ENCODE results near the gene MYO1B.

MYO1B gene

DNA sequence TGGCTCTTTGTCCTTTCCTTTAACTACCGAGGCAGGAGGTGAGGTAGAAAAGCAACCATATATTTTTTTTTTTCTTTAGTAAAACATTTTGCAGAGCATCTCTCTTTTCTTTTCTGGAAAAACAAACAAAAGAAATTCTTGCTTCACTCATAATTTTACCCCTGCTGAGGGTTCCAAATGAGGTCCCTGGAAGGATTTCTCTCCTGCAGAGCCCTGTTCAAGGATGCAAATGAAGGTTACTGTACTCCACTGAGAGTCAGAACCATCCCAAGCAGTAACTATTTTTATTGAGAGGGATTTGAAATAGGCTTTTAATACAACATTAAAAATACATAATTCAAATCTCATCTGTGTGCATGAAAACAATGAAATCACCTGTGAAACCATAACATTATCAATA, 19.5 kb upstream of the MYO1B start:
- no peaks in the 10 kb centered on the region for H3K4me1 ChIP-seq (ENCODE audit: insufficient read depth, insufficient read length)
- no peak for DNase-seq (ENCODE audit: low read depth, low spot score)
- H3K9me3 ChIP-seq (ENCODE audit: insufficient read depth, low read length) = no peaks in the 10 kb centered on the region
- H3K9ac ChIP-seq (ENCODE audit: insufficient read length, low read depth) = no peak overlapping the region
- TF ChIP-seq ZNF274 (IDR thresholded peaks at IDR 0.05; ENCODE audit: low read depth, low read length) (no peak), SUZ12 (IDR thresholded peaks at IDR 0.05; ENCODE audit: extremely low read depth, insufficient read depth, insufficient read length) (no peak), YY1 (IDR thresholded peaks at IDR 0.05; ENCODE audit: insufficient read depth, insufficient read length) (no peak)
- no peaks in the 10 kb centered on the region for H3K27me3 ChIP-seq (ENCODE audit: insufficient read depth, insufficient read length)
- no peak overlapping the region for H3K4me3 ChIP-seq (ENCODE audit: insufficient read length, low read depth)
- no peaks in the 10 kb centered on the region for H3K36me3 ChIP-seq (ENCODE audit: insufficient read depth, insufficient read length, low read length)

DNA sequence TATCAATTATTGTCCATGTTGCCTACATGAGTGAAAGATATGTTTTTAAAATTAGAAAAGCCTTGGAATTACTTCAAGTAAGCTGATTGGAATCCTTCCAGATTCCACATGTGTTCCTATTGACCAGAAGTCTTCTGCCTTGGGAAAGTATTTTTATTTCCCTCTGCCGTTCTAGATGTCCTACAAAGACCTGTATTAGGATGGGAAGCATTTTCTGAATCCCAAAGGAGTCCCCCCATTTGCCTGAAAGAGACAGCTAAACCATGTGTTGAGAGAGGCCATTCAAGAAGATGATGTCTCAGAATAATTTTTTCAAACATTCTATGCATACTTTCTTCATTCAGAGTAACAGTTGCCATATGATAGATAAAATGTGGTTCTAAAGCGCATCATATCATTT, 19.0 kb upstream of the MYO1B start:
- Histone ChIP-seq H3K9me3 (ENCODE audit: insufficient read depth, low read length) (no peaks in the 10 kb centered on the region), H3K27me3 (ENCODE audit: insufficient read depth, insufficient read length) (no peaks in the 10 kb centered on the region), H3K9ac (ENCODE audit: insufficient read length, low read depth) (no peak overlapping the region), H3K4me1 (ENCODE audit: insufficient read depth, insufficient read length) (no peaks in the 10 kb centered on the region), H3K4me3 (ENCODE audit: insufficient read length, low read depth) (no peak overlapping the region), H3K36me3 (ENCODE audit: insufficient read depth, insufficient read length, low read length) (no peaks in the 10 kb centered on the region)
- no peak for TF ChIP-seq SUZ12 (IDR thresholded peaks at IDR 0.05; ENCODE audit: extremely low read depth, insufficient read depth, insufficient read length)
- no peak for TF ChIP-seq YY1 (IDR thresholded peaks at IDR 0.05; ENCODE audit: insufficient read depth, insufficient read length)
- TF ChIP-seq ZNF274 (IDR thresholded peaks at IDR 0.05; ENCODE audit: low read depth, low read length) = no peak
- no peak for DNase-seq (ENCODE audit: low read depth, low spot score)

DNA sequence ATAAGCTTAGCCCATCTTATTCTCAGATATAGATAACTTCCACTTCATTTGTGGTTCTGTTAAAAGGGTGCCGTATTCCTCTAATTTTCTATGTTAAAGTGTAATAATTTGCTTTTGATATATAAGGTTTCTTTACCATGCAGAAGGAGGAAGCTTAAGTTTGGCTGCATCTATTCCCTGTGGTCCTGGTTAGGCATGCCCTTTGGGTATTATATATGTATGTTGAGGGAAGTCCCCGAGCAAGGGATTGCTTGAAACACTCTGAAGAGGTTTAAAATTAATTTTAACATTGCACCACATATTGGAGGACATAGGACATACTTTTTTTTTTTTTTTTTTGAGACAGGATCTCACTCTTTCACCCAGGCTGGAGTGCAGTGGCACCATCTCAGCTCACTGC, 16.9 kb upstream of the MYO1B start:
- H3K4me3 ChIP-seq (ENCODE audit: insufficient read length, low read depth) = no peak overlapping the region
- H3K4me1 ChIP-seq (ENCODE audit: insufficient read depth, insufficient read length) = no peaks in the 10 kb centered on the region
- no peaks in the 10 kb centered on the region for H3K27me3 ChIP-seq (ENCODE audit: insufficient read depth, insufficient read length)
- H3K9ac ChIP-seq (ENCODE audit: insufficient read length, low read depth) = no peak overlapping the region
- no peaks in the 10 kb centered on the region for H3K36me3 ChIP-seq (ENCODE audit: insufficient read depth, insufficient read length, low read length)
- DNase-seq (ENCODE audit: low read depth, low spot score) = no peak
- no peak for TF ChIP-seq YY1 (IDR thresholded peaks at IDR 0.05; ENCODE audit: insufficient read depth, insufficient read length)
- TF ChIP-seq SUZ12 (IDR thresholded peaks at IDR 0.05; ENCODE audit: extremely low read depth, insufficient read depth, insufficient read length) = no peak
- TF ChIP-seq ZNF274 (IDR thresholded peaks at IDR 0.05; ENCODE audit: low read depth, low read length) = no peak
- no peaks in the 10 kb centered on the region for H3K9me3 ChIP-seq (ENCODE audit: insufficient read depth, low read length)

DNA sequence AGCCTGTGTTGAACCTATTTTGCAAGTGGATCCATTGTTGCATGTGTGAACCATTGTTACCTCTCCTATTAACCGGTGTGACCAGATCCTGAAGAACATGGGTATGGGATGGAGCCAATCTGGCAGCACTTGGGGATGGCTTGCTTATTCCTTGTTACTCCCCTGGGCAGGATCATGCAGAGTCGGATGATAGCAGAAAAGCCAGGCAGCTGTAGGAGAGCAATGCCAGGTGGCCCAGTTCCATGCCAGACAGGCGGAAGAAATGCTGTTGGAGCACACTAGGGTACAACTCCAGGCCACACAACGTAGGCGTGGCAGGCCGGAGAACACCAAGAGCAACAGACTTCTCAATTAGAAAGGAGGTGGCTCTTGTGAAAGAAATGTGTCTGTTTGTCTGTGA, 16.3 kb upstream of the MYO1B start:
- H3K4me1 ChIP-seq (ENCODE audit: insufficient read depth, insufficient read length) = no peaks in the 10 kb centered on the region
- DNase-seq (ENCODE audit: low read depth, low spot score) = no peak
- no peaks in the 10 kb centered on the region for H3K27me3 ChIP-seq (ENCODE audit: insufficient read depth, insufficient read length)
- no peaks in the 10 kb centered on the region for H3K36me3 ChIP-seq (ENCODE audit: insufficient read depth, insufficient read length, low read length)
- no peak for TF ChIP-seq YY1 (IDR thresholded peaks at IDR 0.05; ENCODE audit: insufficient read depth, insufficient read length)
- TF ChIP-seq ZNF274 (IDR thresholded peaks at IDR 0.05; ENCODE audit: low read depth, low read length) = no peak
- no peak for TF ChIP-seq SUZ12 (IDR thresholded peaks at IDR 0.05; ENCODE audit: extremely low read depth, insufficient read depth, insufficient read length)
- H3K4me3 ChIP-seq (ENCODE audit: insufficient read length, low read depth) = no peak overlapping the region
- no peaks in the 10 kb centered on the region for H3K9me3 ChIP-seq (ENCODE audit: insufficient read depth, low read length)
- H3K9ac ChIP-seq (ENCODE audit: insufficient read length, low read depth) = no peak overlapping the region

GRCh38 chr2:191230174-191230573, 15.0 kb upstream of the MYO1B start:
- Histone ChIP-seq H3K9me3 (ENCODE audit: insufficient read depth, low read length) (no peaks in the 10 kb centered on the region), H3K9ac (ENCODE audit: insufficient read length, low read depth) (no peak overlapping the region), H3K27me3 (ENCODE audit: insufficient read depth, insufficient read length) (no peaks in the 10 kb centered on the region), H3K36me3 (ENCODE audit: insufficient read depth, insufficient read length, low read length) (no peaks in the 10 kb centered on the region), H3K4me3 (ENCODE audit: insufficient read length, low read depth) (no peak overlapping the region), H3K4me1 (ENCODE audit: insufficient read depth, insufficient read length) (no peaks in the 10 kb centered on the region)
- DNase-seq (ENCODE audit: low read depth, low spot score) = no peak
- TF ChIP-seq ZNF274 (IDR thresholded peaks at IDR 0.05; ENCODE audit: low read depth, low read length) (no peak), SUZ12 (IDR thresholded peaks at IDR 0.05; ENCODE audit: extremely low read depth, insufficient read depth, insufficient read length) (no peak), YY1 (IDR thresholded peaks at IDR 0.05; ENCODE audit: insufficient read depth, insufficient read length) (no peak)

DNA sequence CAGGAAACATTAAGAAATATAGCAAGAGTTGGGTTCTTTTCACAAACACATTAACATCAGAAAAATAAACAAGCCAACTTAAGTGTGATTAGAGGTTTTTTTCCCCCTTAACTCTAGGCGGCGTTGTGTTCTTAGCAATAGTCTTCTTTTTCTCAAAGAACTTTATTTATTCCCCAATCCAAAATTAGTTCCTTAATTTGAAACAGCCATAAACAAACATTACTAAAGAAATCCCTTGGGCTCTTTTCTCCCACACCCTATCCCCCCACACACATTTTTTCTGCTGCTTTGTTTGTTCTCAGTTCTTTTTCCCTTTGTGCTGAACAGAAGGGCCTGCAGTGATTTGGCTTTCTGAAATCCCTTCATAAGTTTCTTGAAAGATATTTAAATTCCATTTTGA, 13.2 kb upstream of the MYO1B start:
- H3K4me3 ChIP-seq (ENCODE audit: insufficient read length, low read depth) = no peak overlapping the region
- no peaks in the 10 kb centered on the region for H3K27me3 ChIP-seq (ENCODE audit: insufficient read depth, insufficient read length)
- no peak overlapping the region for H3K9ac ChIP-seq (ENCODE audit: insufficient read length, low read depth)
- DNase-seq (ENCODE audit: low read depth, low spot score) = no peak
- H3K4me1 ChIP-seq (ENCODE audit: insufficient read depth, insufficient read length) = no peaks in the 10 kb centered on the region
- H3K9me3 ChIP-seq (ENCODE audit: insufficient read depth, low read length) = no peaks in the 10 kb centered on the region
- no peak for TF ChIP-seq SUZ12 (IDR thresholded peaks at IDR 0.05; ENCODE audit: extremely low read depth, insufficient read depth, insufficient read length)
- TF ChIP-seq ZNF274 (IDR thresholded peaks at IDR 0.05; ENCODE audit: low read depth, low read length) = no peak
- TF ChIP-seq YY1 (IDR thresholded peaks at IDR 0.05; ENCODE audit: insufficient read depth, insufficient read length) = no peak
- H3K36me3 ChIP-seq (ENCODE audit: insufficient read depth, insufficient read length, low read length) = no peaks in the 10 kb centered on the region

DNA sequence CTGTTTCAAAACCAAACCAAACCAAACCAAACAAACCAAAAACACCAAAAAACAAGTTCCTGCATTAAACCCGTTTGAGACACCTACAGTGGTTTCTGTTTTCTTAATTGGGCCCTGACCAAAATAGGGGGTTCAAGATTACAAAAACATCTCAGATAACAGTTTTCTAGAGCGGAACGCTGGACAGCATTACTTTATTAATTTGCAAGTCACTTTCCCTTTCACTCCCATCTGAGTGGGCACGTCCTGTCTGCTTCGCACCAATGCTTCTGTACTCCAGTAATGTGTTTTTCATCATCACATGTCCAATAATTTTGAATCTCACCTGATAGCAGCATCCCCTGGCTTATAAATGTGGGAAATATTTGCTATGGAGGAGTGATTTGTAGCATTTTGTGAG, 11.7 kb upstream of the MYO1B start:
- TF ChIP-seq SUZ12 (IDR thresholded peaks at IDR 0.05; ENCODE audit: extremely low read depth, insufficient read depth, insufficient read length) (no peak), ZNF274 (IDR thresholded peaks at IDR 0.05; ENCODE audit: low read depth, low read length) (no peak), YY1 (IDR thresholded peaks at IDR 0.05; ENCODE audit: insufficient read depth, insufficient read length) (no peak)
- DNase-seq (ENCODE audit: low read depth, low spot score) = no peak
- Histone ChIP-seq H3K9me3 (ENCODE audit: insufficient read depth, low read length) (no peaks in the 10 kb centered on the region), H3K4me3 (ENCODE audit: insufficient read length, low read depth) (no peak overlapping the region), H3K36me3 (ENCODE audit: insufficient read depth, insufficient read length, low read length) (no peaks in the 10 kb centered on the region), H3K27me3 (ENCODE audit: insufficient read depth, insufficient read length) (no peaks in the 10 kb centered on the region), H3K4me1 (ENCODE audit: insufficient read depth, insufficient read length) (no peaks in the 10 kb centered on the region), H3K9ac (ENCODE audit: insufficient read length, low read depth) (no peak overlapping the region)

DNA sequence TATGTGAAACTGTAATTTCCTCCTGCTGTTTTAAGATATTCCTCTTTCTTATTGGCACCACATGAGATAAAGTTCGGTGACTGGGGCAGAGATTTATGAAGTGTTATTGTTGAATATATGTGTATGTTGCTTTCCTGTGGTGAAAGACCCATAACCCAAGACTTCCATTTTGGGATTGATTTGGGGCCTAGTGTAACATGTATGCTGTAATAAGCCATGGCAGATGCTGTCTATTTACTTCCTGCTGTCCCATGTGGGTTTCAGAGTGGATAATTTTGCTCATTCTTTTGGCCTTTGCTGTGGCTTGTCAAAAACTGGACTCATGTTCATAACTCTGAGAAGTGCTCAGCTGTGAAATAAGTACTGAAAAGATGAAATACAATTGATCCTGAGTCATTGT, 10.8 kb upstream of the MYO1B start:
- Histone ChIP-seq H3K9me3 (ENCODE audit: insufficient read depth, low read length) (no peaks in the 10 kb centered on the region), H3K36me3 (ENCODE audit: insufficient read depth, insufficient read length, low read length) (no peaks in the 10 kb centered on the region), H3K27me3 (ENCODE audit: insufficient read depth, insufficient read length) (no peaks in the 10 kb centered on the region), H3K9ac (ENCODE audit: insufficient read length, low read depth) (no peak overlapping the region), H3K4me1 (ENCODE audit: insufficient read depth, insufficient read length) (no peaks in the 10 kb centered on the region), H3K4me3 (ENCODE audit: insufficient read length, low read depth) (no peak overlapping the region)
- TF ChIP-seq YY1 (IDR thresholded peaks at IDR 0.05; ENCODE audit: insufficient read depth, insufficient read length) (no peak), SUZ12 (IDR thresholded peaks at IDR 0.05; ENCODE audit: extremely low read depth, insufficient read depth, insufficient read length) (no peak), ZNF274 (IDR thresholded peaks at IDR 0.05; ENCODE audit: low read depth, low read length) (no peak)
- DNase-seq (ENCODE audit: low read depth, low spot score) = no peak
